Islet of Langerhans (tissue), 1 donor: ENCODE data around the gene HOOK2.
"Not testable (repeated sequence)": the region's sequence is repeated elsewhere in the genome, so short reads cannot be mapped to it uniquely, and the experiment has no call there.

Experiments used
- FAIRE-seq: peaks from one replicate; lab custom pipeline; 2011; peaks lifted over from hg19 to GRCh38; lab: Jason Lieb, UNC

The HOOK2 gene, protein sequence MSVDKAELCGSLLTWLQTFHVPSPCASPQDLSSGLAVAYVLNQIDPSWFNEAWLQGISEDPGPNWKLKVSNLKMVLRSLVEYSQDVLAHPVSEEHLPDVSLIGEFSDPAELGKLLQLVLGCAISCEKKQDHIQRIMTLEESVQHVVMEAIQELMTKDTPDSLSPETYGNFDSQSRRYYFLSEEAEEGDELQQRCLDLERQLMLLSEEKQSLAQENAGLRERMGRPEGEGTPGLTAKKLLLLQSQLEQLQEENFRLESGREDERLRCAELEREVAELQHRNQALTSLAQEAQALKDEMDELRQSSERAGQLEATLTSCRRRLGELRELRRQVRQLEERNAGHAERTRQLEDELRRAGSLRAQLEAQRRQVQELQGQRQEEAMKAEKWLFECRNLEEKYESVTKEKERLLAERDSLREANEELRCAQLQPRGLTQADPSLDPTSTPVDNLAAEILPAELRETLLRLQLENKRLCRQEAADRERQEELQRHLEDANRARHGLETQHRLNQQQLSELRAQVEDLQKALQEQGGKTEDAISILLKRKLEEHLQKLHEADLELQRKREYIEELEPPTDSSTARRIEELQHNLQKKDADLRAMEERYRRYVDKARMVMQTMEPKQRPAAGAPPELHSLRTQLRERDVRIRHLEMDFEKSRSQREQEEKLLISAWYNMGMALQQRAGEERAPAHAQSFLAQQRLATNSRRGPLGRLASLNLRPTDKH

DNA sequence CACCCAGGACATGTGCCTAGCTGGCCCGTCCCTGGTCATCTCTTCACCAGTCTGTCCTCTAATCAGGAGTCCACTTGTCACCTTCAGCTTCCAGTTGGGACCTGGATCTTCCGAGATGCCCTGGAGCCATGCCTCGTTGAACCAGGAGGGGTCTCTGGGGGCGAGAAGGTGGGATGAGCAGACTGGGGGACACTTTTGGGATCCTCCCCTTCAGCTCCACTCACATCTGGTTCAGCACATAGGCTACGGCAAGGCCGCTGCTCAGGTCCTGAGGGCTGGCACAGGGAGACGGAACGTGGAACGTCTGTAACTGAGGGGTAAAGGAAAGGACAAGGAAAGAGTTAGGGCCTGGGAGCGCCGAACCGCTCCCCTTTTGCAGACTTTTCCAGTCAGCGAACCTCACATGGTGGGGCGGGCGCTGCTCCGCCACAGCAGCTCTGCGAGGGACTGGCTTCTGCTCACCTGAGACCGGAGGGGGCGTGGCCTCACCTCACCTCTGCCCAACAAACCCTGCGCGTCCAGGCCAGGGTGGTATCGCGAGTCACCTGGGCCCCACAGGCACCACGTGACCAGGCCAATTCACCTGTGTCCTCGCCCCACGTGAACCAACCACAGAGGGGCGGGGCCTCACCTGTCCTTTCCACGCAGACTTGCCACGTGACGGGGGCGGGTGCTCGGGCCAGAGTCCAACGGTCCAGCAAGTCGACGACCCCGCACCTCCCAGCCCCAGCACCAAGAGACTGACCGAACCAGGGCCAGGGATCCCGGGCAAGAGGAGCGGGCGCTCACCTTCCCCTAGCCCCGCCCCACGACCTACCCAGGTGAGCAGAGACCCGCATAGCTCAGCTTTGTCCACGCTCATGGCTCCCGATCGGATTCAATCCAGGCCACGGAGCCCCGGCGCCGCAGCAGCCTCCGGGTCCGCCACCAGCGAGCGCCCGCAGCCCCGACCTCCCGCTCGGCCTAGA lies at the start of gene HOOK2:
HOOK2 (minus strand) TSS at position 965 of the 968 bp plus-strand sequence; CDS start at position 862, 103 bp downstream.
- FAIRE-seq = no peak

DNA sequence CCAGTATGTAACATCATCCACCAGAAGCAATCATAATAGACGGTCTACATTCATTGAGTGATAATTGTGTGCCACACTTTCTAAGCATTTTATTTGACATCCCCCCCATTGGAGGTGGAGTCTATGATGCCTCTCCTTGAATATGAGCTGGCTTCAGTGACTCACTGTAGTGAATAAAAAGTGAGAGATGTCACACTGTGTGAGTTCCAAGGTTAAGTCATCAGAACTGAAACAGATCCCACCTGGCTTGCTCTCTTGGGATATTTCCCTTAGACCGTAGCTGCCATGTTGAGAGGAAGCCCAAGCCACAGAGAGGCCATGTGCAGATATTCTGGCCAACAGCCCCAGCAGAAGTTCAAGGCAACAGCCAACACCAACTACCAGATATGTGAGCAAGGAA lies 46.4 kb upstream of the HOOK2 start:
- FAIRE-seq = no peak

DNA sequence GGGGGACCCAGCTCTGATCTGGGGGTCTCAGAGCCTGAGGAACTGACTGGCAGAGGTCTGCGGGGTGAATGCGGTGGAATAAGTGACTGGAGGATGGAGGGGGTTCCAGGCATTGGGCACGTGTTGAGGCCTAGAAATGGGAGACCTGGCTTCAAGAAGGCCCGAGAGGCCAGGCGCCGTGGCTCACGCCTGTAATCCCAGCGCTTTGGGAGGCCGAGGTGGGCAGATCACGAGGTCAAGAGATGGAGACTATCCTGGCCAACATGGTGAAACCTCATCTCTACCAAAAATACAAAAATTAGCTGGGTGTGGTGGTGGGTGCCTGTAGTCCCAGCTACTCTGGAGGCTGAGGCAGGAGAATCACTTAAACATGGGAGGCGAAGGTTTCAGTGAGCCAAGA lies 42.5 kb upstream of the HOOK2 start:
- FAIRE-seq = not testable (repeated sequence)

DNA sequence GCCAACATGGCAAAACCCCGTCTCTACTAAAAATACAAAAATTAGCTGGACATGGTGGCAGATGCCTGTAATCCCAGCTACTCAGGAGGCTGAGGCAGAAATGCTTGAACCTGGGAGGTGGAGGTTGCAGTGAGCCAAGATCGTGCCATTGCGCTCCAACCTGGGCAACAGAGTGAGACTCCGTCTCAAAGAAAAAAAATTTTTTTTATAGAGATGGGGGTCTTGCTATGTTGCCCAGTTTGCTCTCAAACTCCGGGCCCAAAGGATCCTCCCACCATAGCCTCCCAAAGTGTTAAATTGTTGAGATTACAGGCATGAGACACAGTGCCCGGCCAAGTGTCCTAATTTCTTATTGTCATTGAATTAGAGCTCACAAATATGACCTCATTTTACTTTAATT lies 41.8 kb upstream of the HOOK2 start:
- FAIRE-seq = not testable (repeated sequence)

DNA sequence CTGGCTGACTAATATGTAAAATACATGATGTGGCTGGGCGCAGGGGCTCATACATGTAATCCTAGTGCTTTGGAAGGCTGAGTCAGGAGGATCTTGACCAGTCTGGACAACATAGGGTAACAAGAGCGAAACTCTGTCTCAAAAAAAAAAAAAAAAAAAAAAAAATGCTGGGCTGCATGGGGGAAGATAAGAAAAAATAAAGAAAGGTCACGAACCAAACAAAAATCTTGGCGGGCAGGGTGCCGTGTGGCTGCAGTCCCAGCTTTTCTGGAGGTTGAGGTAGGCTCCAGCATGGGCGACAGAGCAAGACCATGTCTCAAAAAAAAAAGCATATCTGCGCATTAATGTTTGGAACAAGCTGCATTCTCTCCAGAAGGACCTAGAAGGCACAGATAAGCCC lies 39.7 kb upstream of the HOOK2 start:
- no peak for FAIRE-seq

DNA sequence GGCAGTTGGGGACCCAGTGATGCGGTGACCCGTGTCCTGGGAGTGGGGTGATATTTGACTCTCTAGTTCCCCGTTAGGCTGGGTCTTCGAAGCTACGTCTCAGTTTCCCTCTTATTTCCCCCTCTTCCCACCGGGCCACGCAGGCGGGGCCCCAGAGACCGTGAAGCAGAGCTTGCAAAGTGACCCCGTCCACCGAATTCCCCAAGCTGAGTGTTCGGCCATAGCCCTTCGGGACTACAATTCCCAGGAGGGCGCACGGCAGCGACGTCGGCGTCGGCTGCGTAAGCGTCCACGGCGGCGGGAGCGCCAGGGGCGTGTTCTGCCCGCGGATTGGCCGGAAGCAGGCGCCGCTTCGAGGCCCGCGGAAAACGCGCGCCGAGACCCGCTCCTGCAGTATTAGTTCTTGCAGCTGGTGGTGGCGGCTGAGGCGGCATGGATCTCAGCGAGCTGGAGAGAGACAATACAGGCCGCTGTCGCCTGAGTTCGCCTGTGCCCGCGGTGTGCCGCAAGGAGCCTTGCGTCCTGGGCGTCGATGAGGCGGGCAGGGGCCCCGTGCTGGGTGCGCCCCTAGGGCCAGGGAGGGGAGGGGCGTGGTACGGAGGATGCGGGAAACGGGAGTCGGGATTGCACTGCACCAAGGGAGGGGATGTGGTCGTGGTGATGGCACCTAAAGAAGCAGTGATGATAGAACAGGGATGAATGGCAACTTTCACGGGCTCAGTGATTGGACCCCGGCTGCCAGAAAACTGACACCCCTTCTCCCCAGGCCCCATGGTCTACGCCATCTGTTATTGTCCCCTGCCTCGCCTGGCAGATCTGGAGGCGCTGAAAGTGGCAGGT lies 31.1 kb upstream of the HOOK2 start, which contains the start of gene RNASEH2A:
RNASEH2A (plus strand) TSS at position 343 of the 840 bp plus-strand sequence; CDS start at position 433, 90 bp downstream.
- FAIRE-seq = no peak

DNA sequence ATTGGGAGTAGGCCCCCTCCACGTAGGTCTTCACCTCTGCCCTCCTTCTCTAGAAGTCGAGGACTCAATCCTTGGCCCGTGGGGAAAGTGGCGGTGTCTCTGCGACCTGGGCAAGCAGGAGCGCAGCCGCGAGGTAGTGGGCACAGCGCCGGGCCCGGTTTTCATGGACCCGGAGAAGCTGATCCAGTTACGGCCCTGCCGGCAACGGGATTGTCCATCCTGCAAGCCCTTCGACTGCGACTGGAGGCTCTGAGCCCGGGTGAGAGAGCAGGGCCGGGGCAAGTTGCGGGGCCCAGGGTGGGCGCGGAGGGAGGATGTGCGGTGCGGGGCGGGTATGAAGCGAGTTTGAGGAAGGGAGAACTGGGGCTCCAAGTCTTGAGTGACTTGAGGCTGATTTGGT lies 28.7 kb upstream of the HOOK2 start:
- FAIRE-seq = no peak

DNA sequence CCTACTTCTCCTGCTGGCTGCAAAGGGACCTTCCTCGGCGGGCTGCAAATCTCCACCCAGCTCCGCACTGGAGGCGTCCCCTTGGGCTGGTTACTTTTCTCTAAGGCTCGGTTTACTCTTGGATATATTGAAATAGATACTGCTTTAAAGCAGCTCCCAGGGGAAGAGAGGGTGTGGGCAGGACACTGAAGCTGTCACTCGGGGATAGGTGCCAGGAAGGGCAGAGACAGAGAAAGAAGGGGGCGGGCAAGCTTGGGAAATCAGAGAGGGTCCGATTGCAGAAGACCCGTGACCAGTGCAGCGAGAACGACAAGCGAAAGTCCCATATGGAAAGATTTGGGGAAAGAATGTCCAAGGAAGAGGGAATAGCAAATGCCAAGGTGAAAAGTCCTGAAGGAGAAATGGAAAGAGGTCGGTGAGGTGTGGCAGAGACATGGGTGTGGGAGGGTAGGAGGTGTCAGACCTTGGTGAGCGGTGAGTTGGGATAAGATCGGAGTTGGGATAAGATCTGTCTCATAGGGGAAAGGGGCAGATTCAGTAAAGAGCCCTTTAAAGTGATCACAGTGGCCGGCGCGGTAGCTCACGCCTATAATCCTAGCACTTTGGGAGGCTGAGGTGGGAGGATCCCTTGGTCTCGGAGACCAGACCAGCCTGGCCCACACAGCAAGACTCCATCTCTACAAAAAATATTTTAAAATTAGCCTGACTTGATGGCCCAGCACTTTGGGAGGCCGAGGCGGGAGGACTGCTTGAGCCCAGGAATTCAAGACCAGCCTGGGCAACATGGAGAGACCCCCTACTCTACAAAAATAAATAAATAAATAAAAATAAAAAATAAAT lies 27.1 kb upstream of the HOOK2 start:
- FAIRE-seq = no peak

DNA sequence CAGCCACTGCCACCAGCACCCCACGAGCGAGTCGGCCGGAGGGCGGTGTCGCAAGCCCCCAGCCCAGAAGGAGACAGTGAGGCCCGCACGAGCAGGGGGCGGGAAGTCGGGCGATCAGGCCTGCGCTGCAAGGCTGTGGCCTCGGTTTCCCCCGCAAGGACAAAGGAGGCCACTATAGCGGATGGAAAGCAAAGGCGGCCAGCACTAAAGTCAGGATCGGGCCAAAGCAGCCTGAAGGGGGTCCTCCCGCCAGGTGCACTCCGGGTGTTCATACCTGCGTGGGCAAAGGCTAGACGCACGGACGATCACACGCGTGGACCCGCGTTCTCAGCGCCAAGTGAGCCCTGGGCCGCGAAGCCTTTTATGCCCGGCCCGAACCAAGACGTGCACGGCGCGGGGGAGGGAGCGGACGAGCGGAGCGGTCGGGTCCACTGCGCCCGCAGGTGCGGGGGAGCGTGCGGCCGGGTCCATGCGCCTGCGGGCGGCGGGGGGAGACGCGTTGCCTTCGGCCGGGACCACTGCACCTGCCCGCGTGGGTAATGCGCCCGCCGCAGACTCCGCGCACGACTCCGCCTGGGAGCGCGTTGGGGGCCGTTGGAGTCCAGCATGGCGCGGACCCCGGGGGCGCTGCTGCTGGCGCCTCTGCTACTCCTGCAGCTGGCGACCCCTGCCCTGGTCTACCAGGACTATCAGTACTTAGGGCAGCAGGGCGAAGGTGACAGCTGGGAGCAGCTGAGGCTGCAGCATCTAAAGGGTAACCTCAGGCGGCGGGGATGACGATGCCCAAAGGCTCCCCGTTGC lies 26.3 kb upstream of the HOOK2 start, which contains the start of the genes PRDX2 and THSD8:
PRDX2 (minus strand) TSS at position 335 of the 801 bp plus-strand sequence. CDS start 539 bp downstream, outside the sequence.
THSD8 (plus strand) TSS at position 604 of the 801 bp plus-strand sequence; CDS start at position 607, 3 bp downstream.
- no peak for FAIRE-seq

DNA sequence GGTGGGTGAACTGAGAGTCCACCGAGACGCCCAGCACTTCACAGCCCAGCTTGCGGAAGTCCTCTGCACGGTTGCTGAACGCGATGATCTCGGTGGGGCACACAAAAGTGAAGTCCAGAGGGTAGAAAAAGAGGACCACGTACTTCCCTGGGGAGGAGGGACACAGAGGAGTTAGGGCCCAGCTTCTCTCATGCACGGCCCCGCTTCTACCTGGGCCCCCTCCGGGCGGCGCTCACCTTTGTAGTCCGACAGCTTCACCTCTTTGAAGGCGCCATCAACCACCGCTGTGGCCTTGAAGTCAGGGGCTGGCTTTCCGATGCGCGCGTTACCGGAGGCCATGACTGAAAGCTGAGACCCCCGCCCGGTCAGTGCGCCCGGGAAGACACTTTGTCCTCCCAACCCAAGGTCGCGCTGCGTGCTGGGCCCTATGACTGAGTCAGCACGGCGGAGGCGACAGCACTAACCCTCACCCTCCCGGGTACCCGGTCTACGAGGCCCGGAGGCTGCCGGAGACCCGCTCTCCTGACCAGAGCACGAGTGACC lies 25.6 kb upstream of the HOOK2 start:
- no peak for FAIRE-seq

DNA sequence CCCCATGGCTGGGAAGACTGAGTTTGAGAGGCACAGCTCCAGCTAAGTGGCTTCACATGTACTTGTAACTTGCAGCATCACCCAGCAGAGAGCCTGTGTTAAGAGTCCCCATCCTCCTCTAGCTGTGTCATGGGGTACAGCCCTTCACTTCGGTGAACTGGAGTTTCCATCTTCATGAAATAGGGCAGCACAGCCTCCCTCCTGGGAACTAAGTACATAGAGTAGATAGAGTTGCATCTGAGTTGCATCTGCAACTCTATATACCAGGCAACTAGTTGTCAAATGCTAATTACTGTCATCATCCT lies 25.1 kb upstream of the HOOK2 start:
- FAIRE-seq = no peak

DNA sequence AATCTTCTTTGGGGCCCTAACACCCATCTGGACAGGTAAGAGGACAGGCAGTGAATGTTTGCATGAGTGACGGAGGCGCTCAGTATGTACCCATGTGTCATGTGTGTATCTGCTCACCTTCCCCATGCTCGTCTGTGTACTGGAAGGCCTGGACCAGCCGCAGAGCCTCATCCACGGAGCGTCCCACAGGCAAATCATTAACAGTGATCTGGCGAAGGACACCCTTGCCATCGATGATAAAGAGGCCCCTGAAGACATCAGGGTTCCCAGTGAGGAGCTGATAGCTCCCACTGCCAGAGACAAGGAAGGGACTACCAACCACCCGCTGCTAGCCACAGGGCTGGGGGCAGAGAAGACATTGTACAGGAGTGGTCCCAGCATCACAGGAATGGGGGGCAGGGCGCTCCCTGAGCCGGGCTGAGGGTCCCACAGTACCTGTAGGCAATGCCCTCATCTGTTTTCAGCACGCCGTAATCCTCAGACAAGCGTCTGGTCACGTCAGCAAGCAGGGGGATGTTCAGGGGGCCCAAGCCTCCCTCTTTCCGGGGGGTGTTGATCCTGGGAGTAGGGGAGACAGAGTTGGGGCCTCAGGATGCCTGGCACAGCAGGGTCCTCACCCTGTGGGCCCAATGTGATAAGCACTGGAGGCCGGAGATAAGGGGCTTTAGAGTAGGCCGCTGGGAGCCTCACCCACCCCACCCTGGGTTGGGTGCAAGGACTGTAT lies 24.6 kb upstream of the HOOK2 start:
- FAIRE-seq = no peak

DNA sequence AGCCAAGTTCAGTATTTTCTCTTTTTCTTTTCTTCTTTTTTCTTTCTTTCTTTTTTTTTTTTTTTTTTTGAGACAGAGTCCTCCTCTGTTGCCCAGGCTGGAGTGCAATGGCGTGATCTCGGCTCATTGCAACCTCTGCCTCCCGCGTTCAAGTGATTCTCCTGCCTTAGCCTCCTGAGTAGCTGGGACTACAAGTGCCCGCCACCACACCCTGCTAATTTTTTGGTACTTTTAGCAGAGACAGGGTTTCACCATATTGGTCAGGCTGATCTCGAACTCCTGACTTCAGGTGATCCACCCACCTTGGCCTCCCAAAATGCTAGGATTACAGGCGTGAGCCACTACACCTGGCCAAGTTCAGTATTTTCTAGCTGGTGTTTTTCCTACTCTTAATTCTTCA lies 22.3 kb upstream of the HOOK2 start:
- FAIRE-seq = not testable (repeated sequence)

DNA sequence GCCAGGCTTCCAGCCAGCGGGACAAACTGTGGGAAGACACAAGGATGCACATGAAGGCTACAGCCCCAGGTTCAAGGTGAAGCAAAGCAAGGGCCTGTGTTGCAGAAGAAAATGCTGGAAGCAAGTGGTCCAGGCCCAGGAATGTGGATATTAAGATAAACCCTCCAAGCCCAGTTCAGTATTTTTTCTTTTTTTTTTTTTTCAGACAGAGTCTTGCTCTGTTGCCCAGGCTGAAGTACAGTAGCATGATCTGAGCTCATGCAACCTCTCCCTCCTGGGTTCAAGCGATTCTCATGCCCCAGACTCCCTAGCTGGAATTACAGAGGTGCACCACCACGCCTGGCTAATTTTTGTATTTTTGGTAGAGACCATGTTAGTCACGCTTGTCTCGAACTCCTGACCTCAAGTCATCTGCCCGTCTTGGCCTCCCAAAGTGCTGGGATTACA lies 21.8 kb upstream of the HOOK2 start:
- no peak for FAIRE-seq

DNA sequence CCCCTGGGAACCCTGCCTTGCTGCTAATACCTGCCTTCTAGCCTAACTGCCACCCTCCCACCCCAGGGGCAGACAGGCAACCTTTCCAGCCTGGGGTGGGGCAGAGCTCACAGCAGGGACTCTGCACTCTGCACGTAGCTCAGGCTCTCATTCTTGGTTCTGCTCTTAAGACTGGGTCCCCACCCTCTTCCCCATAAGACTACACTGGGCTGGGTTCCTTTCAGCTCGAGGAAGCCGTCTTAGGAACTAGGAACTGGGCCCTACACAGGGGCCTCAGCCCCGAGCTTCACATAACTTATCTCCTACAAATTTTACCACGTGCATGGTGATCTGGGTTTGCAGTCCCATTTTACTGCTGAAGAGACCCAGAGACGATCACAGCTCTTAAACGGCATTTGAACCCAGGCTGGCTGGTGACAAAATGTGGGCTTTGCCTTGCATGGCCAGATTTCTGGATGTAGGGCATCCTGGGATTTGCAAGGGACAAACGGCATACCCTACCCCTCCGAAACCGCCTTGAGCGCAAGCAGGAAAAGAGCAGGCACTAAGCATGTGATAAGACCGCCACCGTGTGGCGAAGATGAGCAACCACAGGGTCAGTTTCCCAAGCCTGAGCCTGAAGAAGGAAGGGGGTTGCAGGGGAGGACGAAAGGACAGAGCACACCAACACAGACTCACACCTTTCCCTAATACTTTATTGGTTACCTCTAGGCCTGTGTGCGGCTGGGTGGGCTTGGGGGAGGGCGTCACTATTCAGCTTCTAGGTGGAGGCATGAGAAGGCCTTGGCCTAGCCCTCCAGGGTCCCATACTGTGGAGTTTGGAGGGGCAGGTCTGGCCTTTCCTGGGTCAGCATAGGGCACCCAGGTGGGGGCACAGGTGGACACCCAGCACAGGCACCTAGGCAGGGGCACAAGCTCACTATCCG lies 21.1 kb upstream of the HOOK2 start:
- FAIRE-seq = no peak

DNA sequence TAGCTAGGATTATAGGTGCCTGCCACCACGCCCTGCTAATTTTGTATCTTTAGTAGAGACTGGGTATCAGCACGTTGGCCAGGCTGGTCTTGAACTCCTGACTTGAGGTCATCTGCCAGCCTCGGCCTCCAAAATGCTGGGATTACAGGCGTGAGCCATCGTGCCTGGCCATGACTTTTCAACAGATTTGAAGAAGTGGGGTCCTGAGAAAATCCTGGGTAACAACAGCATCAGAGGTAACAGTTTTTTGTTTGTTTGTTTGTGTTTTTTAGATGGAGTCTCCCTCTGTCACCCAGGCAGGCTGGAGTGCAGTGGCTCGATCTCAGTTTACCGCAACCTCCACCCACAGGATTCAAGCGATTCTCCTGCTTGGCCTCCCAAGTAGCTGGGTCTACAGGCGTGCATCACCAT lies 19.6 kb upstream of the HOOK2 start:
- FAIRE-seq = no peak
